Lower lobe of right lung (tissue), 2 donors: ENCODE measurements around the gene ABL1. TPM values are rescaled to one million over a fixed set of nuclear protein-coding genes. Genes with fewer than 3 reads are reported as not detected.
A peak's percentile ranks its signal among the peaks of the same experiment; 100 is the strongest.

Experiments used
- ATAC-seq, 2 donors: fragments of 200-7000 bp; cut with Tn5 transposase; one replicate each; pipeline ENCODE4 v1.9.1; 2020 to 2022; ENCODE audit warnings: mild to moderate bottlenecking in 2 of 2, moderate library complexity in 2 of 2
- DNase-seq: peaks from one replicate; pipeline ENCODE4 v3.0.0-alpha.2; 2020
- H3K27ac ChIP-seq: fragments of 200-600 bp; one replicate; pipeline ENCODE4 v1.8.0; 2022
- H3K27me3 ChIP-seq: fragments of 200-600 bp; one replicate; pipeline ENCODE4 v1.8.0; 2022; ENCODE audit warnings: low read depth
- H3K36me3 ChIP-seq: fragments of 200-600 bp; one replicate; pipeline ENCODE4 v1.8.0; 2022; ENCODE audit warnings: mild to moderate bottlenecking
- H3K4me1 ChIP-seq: fragments of 200-600 bp; one replicate; pipeline ENCODE4 v1.8.0; 2022
- H3K4me3 ChIP-seq: fragments of 200-600 bp; one replicate; pipeline ENCODE4 v1.8.0; 2022; ENCODE audit warnings: mild to moderate bottlenecking
- H3K9me3 ChIP-seq: fragments of 200-600 bp; one replicate; pipeline ENCODE4 v1.8.0; 2022
- CTCF ChIP-seq: fragments of 200-600 bp; IDR thresholded peaks from one replicate; pipeline ENCODE4 v1.8.0; 2022; ENCODE audit warnings: antibody characterized with exemption, mild to moderate bottlenecking
- intact Hi-C: fragments of 100-400 bp; cut with DNase I; formaldehyde crosslinking; loops from one replicate; pipeline ENCODE4 v1.11.0; 2022
- total RNA-seq: library from RNA; stranded (reverse); fragmentation: NEBNext Ultra II Directional; extraction: Animal tissue kit (Norgen Biotek cat#: 25700); gene quantifications from one replicate; pipeline ENCODE4 v1.2.1, GENCODE V29; 2021
- donor health status: DM: no; HTN: yes; CAD: no; lungs with severe emphysema.

Gene ABL1
- total RNA-seq, 1 donor from 2014 or later: 50.2 TPM

GRCh38 chr9:130877300-130877699 lies 42.2 kb downstream of the ABL1 start:
- intact Hi-C loops: no loop called here
- no peak for DNase-seq
- H3K4me1 ChIP-seq: no peaks in the 10 kb centered on the region
- ATAC-seq: no peak
- TF ChIP-seq CTCF: no peak
- H3K9me3 ChIP-seq: no peaks in the 10 kb centered on the region
- no peak overlapping the region for H3K27ac ChIP-seq
- H3K27me3 ChIP-seq: no peaks in the 10 kb centered on the region
- no peak overlapping the region for H3K4me3 ChIP-seq
- peaks cover 100% of the 10 kb centered on the region for H3K36me3 ChIP-seq

DNA sequence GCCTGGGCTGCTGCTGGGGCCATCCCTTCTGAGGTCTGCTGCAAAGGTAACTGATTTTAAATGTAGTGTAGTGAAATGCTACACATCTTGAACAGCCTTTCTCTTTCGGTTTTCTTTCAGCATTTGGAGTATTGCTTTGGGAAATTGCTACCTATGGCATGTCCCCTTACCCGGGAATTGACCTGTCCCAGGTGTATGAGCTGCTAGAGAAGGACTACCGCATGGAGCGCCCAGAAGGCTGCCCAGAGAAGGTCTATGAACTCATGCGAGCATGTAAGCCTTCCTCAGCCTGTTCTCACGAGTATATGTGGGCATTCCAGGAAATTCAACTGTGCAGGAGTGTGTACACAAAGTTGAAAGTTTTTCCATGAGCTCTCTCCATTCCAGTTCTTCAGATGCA lies 43.2 kb downstream of the ABL1 start:
- ATAC-seq (no peak), DNase-seq (no peak)
- TF ChIP-seq CTCF: no peak
- intact Hi-C loops: no loop called here
- Histone ChIP-seq H3K27me3 (no peaks in the 10 kb centered on the region), H3K36me3 (peaks cover 100% of the 10 kb centered on the region), H3K4me1 (no peaks in the 10 kb centered on the region), H3K9me3 (no peaks in the 10 kb centered on the region), H3K27ac (no peak overlapping the region), H3K4me3 (no peak overlapping the region)

- DNase-seq (peak; percentile 9), ATAC-seq (no peak)
- intact Hi-C loops: no loop called here
- TF ChIP-seq CTCF: no peak
- Histone ChIP-seq H3K36me3 (peaks cover 100% of the 10 kb centered on the region), H3K9me3 (no peaks in the 10 kb centered on the region), H3K27ac (no peak overlapping the region), H3K4me1 (no peaks in the 10 kb centered on the region), H3K4me3 (no peak overlapping the region), H3K27me3 (no peaks in the 10 kb centered on the region)
Observed at GRCh38 chr9:130879863-130880411, 44.9 kb downstream of the ABL1 start.

- intact Hi-C loops: no loop called here
- no peak for ATAC-seq
- Histone ChIP-seq H3K27me3 (no peaks in the 10 kb centered on the region), H3K4me1 (no peaks in the 10 kb centered on the region), H3K36me3 (peaks cover 100% of the 10 kb centered on the region), H3K9me3 (no peaks in the 10 kb centered on the region), H3K27ac (no peak overlapping the region), H3K4me3 (no peak overlapping the region)
- peak; percentile 14 for DNase-seq
- TF ChIP-seq CTCF: no peak
Observed at GRCh38 chr9:130880599-130881220, 45.7 kb downstream of the ABL1 start.

GRCh38 chr9:130881516-130881915 lies 46.5 kb downstream of the ABL1 start:
- Histone ChIP-seq H3K27ac (no peak overlapping the region), H3K36me3 (peaks cover 100% of the 10 kb centered on the region), H3K4me3 (no peak overlapping the region), H3K27me3 (no peaks in the 10 kb centered on the region), H3K4me1 (no peaks in the 10 kb centered on the region), H3K9me3 (no peaks in the 10 kb centered on the region)
- intact Hi-C loops: no loop called here
- DNase-seq (no peak), ATAC-seq (no peak)
- TF ChIP-seq CTCF: no peak
